HepG2 (cell line): ENCODE results near the gene NTF3. TPM values are rescaled to one million over a fixed set of nuclear protein-coding genes. Genes with fewer than 3 reads are reported as not detected.

ENCODE experiments used
- ATAC-seq: fragments of 200-7000 bp; cut with Tn5 transposase; 3 replicates; pipeline ENCODE4 v1.9.1; 2020; ENCODE audit warnings: mild to moderate bottlenecking, moderate library complexity
- BruUV-seq: library from RNA; stranded (reverse); fragments of 400-500 nt; replicated peaks from 2 replicates; lab custom pipeline; 2021; lab: Mats Ljungman, UMichigan
- CTCF ChIA-PET: fragments of 300-600 bp; formaldehyde crosslinking; extraction: SDS; loops from one replicate; lab custom pipeline; 2021; ENCODE audit warnings: low total read pairs, inconsistent platforms, low intra/inter-chr PET ratio; lab: Yijun Ruan, JAX
- POLR2A ChIA-PET: fragments of 350-600 bp; sonication (Branson Sonifier 250); formaldehyde crosslinking; loops from one replicate; lab custom pipeline; 2020; ENCODE audit warnings: antibody characterized with exemption, inconsistent platforms; lab: Yijun Ruan, JAX
- DNase-seq: peaks from one replicate; pipeline ENCODE4 v3.0.0-alpha.2; 2015; ENCODE audit warnings: low spot score
- FAIRE-seq: peaks from 3 replicates; lab custom pipeline; 2011; peaks lifted over from hg19 to GRCh38; lab: Jason Lieb, UNC
- H2AFZ ChIP-seq: one replicate; pipeline ENCODE4 v1.6.1; 2011; ENCODE audit warnings: low read length, inconsistent platforms
- H3K27ac ChIP-seq: fragments of 300-600 bp; 3 replicates; pipeline ENCODE4 v1.8.0; 2011; ENCODE audit warnings: mixed run types, mild to moderate bottlenecking, mixed read lengths, low read length, inconsistent platforms; ENCODE audit not compliant: insufficient read depth; ENCODE audit errors: extremely low read length
- H3K27me3 ChIP-seq, 2 experiments: fragments of 200-600 bp in 1 of 2; 2 replicates in 1 of 2; 3 replicates in 1 of 2; pipeline versions ENCODE4 v1.6.0 to v1.8.0; 2011; ENCODE audit warnings: low read length in 2 of 2, mild to moderate bottlenecking in 2 of 2, moderate library complexity in 2 of 2, inconsistent platforms in 1 of 2; ENCODE audit not compliant: insufficient read depth in 2 of 2, control insufficient read depth in 1 of 2
- H3K36me3 ChIP-seq, 2 experiments: fragments of 200-600 bp in 1 of 2; replicated peaks in 1 of 2; 2 replicates in 1 of 2; 3 replicates in 1 of 2; pipeline versions ENCODE4 v1.5.1 to v1.8.0; 2011; ENCODE audit warnings: low read length in 2 of 2, inconsistent platforms in 1 of 2; ENCODE audit not compliant: insufficient read depth in 2 of 2, control insufficient read depth in 1 of 2
- H3K4me1 ChIP-seq: 2 replicates; pipeline ENCODE4 v1.5.1; 2012; ENCODE audit warnings: low read length, inconsistent platforms; ENCODE audit not compliant: insufficient read depth
- H3K4me2 ChIP-seq: 2 replicates; pipeline ENCODE4 v1.6.0; 2011; ENCODE audit warnings: low read depth, low read length, inconsistent platforms
- H3K4me3 ChIP-seq, 3 experiments: fragments of 200-600 bp in 1 of 3; sonication (generic), shearing (Covaris generic) in 1 of 3; replicated peaks in 1 of 3; 2 replicates each; pipeline ENCODE4 v1.5.1; 2011 to 2016; ENCODE audit warnings: low read length in 3 of 3, inconsistent platforms in 2 of 3, low read depth in 2 of 3, mild to moderate bottlenecking in 2 of 3, control low read depth in 1 of 3, mixed read lengths in 1 of 3; ENCODE audit not compliant: insufficient read depth in 1 of 3
- H3K79me2 ChIP-seq: one replicate; pipeline ENCODE4 v1.6.1; 2011; ENCODE audit warnings: low read length, inconsistent platforms; ENCODE audit not compliant: insufficient read depth
- H3K9ac ChIP-seq: 2 replicates; pipeline ENCODE4 v1.6.0; 2011; ENCODE audit warnings: mild to moderate bottlenecking, low read depth, low read length, inconsistent platforms; ENCODE audit not compliant: insufficient read depth
- H3K9me3 ChIP-seq: 2 replicates; pipeline ENCODE4 v1.5.1; 2012; ENCODE audit warnings: mild to moderate bottlenecking, low read length
- H4K20me1 ChIP-seq: 2 replicates; pipeline ENCODE4 v1.6.0; 2011; ENCODE audit warnings: inconsistent platforms, mild to moderate bottlenecking, low read length, moderate library complexity; ENCODE audit not compliant: insufficient read depth
- ARNT ChIP-seq: fragments of 450-650 bp; IDR thresholded peaks from 2 replicates; pipeline ENCODE4 v1.6.1; 2017
- CENPX ChIP-seq: sonication (generic); formaldehyde crosslinking; IDR thresholded peaks from 2 replicates; pipeline ENCODE4 v1.9.0; 2021; ENCODE audit warnings: mild to moderate bottlenecking, missing genetic modification reagents, moderate library complexity
- GABPB1 ChIP-seq: IDR thresholded peaks from 2 replicates; pipeline ENCODE4 v1.6.1; 2016; ENCODE audit warnings: mild to moderate bottlenecking, missing genetic modification reagents, moderate library complexity, missing compliant biosample characterization
- NCOA5 ChIP-seq: sonication (generic); formaldehyde crosslinking; IDR thresholded peaks from 2 replicates; pipeline ENCODE4 v1.4.0; 2020; ENCODE audit warnings: missing genetic modification reagents
- NFAT5 ChIP-seq: sonication (generic); formaldehyde crosslinking; IDR thresholded peaks from 2 replicates; pipeline ENCODE4 v1.4.0; 2020; ENCODE audit warnings: missing genetic modification reagents
- RNF2 ChIP-seq: fragments of 450-650 bp; conservative IDR thresholded peaks from 2 replicates; pipeline ENCODE4 v1.6.1; 2016; ENCODE audit warnings: low read depth
- SKI ChIP-seq: fragments of 450-650 bp; IDR thresholded peaks from one replicate; pipeline ENCODE4 v1.6.1; 2018; ENCODE audit warnings: mild to moderate bottlenecking; ENCODE audit not compliant: partially characterized antibody
- SP140L ChIP-seq: sonication (generic); formaldehyde crosslinking; IDR thresholded peaks from 2 replicates; pipeline ENCODE4 v1.4.0; 2020; ENCODE audit warnings: missing genetic modification reagents, borderline replicate concordance
- TERF1 ChIP-seq: sonication (generic); formaldehyde crosslinking; IDR thresholded peaks from 2 replicates; pipeline ENCODE4 v1.8.0; 2022; ENCODE audit warnings: mild to moderate bottlenecking, missing genetic modification reagents, moderate library complexity
- XRCC5 ChIP-seq: fragments of 200-400 bp; formaldehyde crosslinking; optimal IDR thresholded peaks from 2 replicates; pipeline ENCODE3; 2017; ENCODE audit warnings: mild to moderate bottlenecking, low read length
- ZNF17 ChIP-seq: sonication (generic); formaldehyde crosslinking; IDR thresholded peaks from 2 replicates; pipeline ENCODE4 v1.5.0; 2020; ENCODE audit warnings: mild to moderate bottlenecking, missing genetic modification reagents
- ZNF251 ChIP-seq: sonication (generic); formaldehyde crosslinking; IDR thresholded peaks from 2 replicates; pipeline ENCODE4 v1.9.0; 2021; ENCODE audit warnings: mild to moderate bottlenecking, missing genetic modification reagents
- ZNF343 ChIP-seq: sonication (generic); formaldehyde crosslinking; IDR thresholded peaks from 2 replicates; pipeline ENCODE4 v1.4.0; 2020; ENCODE audit warnings: mild to moderate bottlenecking, missing genetic modification reagents
- ZNF569 ChIP-seq: sonication (generic); formaldehyde crosslinking; IDR thresholded peaks from 2 replicates; pipeline ENCODE4 v1.5.0; 2020; ENCODE audit warnings: mild to moderate bottlenecking, missing genetic modification reagents, moderate library complexity, borderline replicate concordance
- WGBS: methylation state at CpG from one replicate; pipeline ENCODE4 v1.1.6; 2017; ENCODE audit warnings: low lambda C conversion rate; 5-methylcytosine and 5-hydroxymethylcytosine counted together
- in situ Hi-C: cut with HindIII; loops from 2 replicates; pipeline ENCODE4 v1.10.0; 2017; ENCODE audit warnings: low pct_unique_long_range_greater_than_20kb; ENCODE audit not compliant: extremely low pct_ligation_motif_present
- intact Hi-C: fragments of 100-400 bp; cut with micrococcal nuclease; formaldehyde crosslinking; loops from one replicate; pipeline ENCODE4 v1.10.0; 2022; ENCODE audit not compliant: unreplicated experiment
- polyA plus RNA-seq, 8 experiments: library from polyadenylated mRNA; depleted of rRNA in 3 of 8; stranded (reverse) in 7 of 8; unstranded in 1 of 8; fragments of >200 nt; fragmentation: Illumina TruSeq in 4 of 8; extraction: Trizol in 4 of 8; gene quantifications; 2 replicates each; pipeline versions ENCODE4 v1.2.1 to v1.2.3, GENCODE V29; 2011 to 2016; ENCODE audit warnings: low read depth in 4 of 8, missing spikeins in 1 of 8, mixed read lengths in 1 of 8; ENCODE audit not compliant: insufficient read depth in 1 of 8
- total RNA-seq, 5 experiments: library from RNA; depleted of rRNA; stranded (reverse); fragments of >200 nt; fragmentation: Illumina TruSeq; extraction: Trizol; gene quantifications; 2 replicates each; pipeline ENCODE4 v1.2.3, GENCODE V29; 2016; ENCODE audit warnings: low read depth in 1 of 5

NTF3 gene
- total and polyA plus RNA-seq, 2 of the 13 experiments (the other 11 are each of a cell fraction or from before 2014, with no cell fraction given), result not detected

- ChIA-PET CTCF (no interaction called here), POLR2A (no interaction called here)
- Histone ChIP-seq H4K20me1 (no peaks in the 10 kb centered on the region), H3K4me1 (no peaks in the 10 kb centered on the region), H3K36me3 (no peaks in the 10 kb centered on the region), H3K27ac (no peak overlapping the region), H3K9ac (no peak overlapping the region), H2AFZ (no peak overlapping the region), H3K27me3 (peaks cover 0 to 4% of the 10 kb centered on the region in 2 experiments; a peak in 1 of 5 replicates), H3K4me2 (no peak overlapping the region), H3K9me3 (no peaks in the 10 kb centered on the region), H3K4me3 (no peak overlapping the region), H3K79me2 (no peaks in the 10 kb centered on the region)
- in situ Hi-C loops (no loop called here), intact Hi-C loops (no loop called here)
- no peak for ATAC-seq
- FAIRE-seq, result no peak
- TF ChIP-seq ZNF569 (no peak), GABPB1 (CRISPR knock-in tag) (no peak), CENPX (CRISPR knock-in tag) (no peak), RNF2 (no peak), ZNF343 (CRISPR knock-in tag) (no peak), ARNT (no peak), NCOA5 (CRISPR knock-in tag) (no peak), SP140L (no peak)
- no TSS peak for BruUV-seq
- 51% methylated on average over 9 of the region's 11 CpGs for WGBS
- no peak for DNase-seq
Measured at GRCh38 chr12:5455045-5455444, 23.1 kb downstream of the NTF3 start.

- H3K4me3 ChIP-seq, result no peak overlapping the region
- H3K9me3 ChIP-seq, result no peaks in the 10 kb centered on the region
- intact Hi-C loops, result no loop called here
- no TSS peak for BruUV-seq
- no peak for DNase-seq
- WGBS, result 50% methylated on average over 2 of the region's 6 CpGs
- H3K36me3 ChIP-seq, result no peaks in the 10 kb centered on the region
- FAIRE-seq, result no peak
- H3K79me2 ChIP-seq, result no peaks in the 10 kb centered on the region
- in situ Hi-C loops, result no loop called here
- no peak overlapping the region for H3K27ac ChIP-seq
- no peaks in the 10 kb centered on the region for H3K4me1 ChIP-seq
- no peak overlapping the region for H2AFZ ChIP-seq
- POLR2A ChIA-PET, result no interaction called here
- peaks cover 0 to 4% of the 10 kb centered on the region in 2 experiments; a peak in 1 of 5 replicates for H3K27me3 ChIP-seq
- ATAC-seq, result no peak
- no peak overlapping the region for H3K9ac ChIP-seq
- CTCF ChIA-PET, result no interaction called here
- H4K20me1 ChIP-seq, result no peaks in the 10 kb centered on the region
- no peak overlapping the region for H3K4me2 ChIP-seq
- no peak for TF ChIP-seq SKI
- no peak for TF ChIP-seq TERF1
- TF ChIP-seq NFAT5 (CRISPR knock-in tag), result no peak
- TF ChIP-seq ZNF17 (CRISPR knock-in tag), result no peak
- TF ChIP-seq ZNF251 (CRISPR knock-in tag), result no peak
- no peak for TF ChIP-seq XRCC5
Measured at GRCh38 chr12:5456030-5456429, 24.1 kb downstream of the NTF3 start.
